Measurements from ENCODE around the gene PTDSS2.

GRCh38 chr11:408154-409007, 41.7 kb upstream of the PTDSS2 start:
- no peak for TF ChIP-seq CTCF (CRISPR knock-in tag; IDR thresholded peaks at IDR 0.05)
- TF ChIP-seq, protein P1, sequence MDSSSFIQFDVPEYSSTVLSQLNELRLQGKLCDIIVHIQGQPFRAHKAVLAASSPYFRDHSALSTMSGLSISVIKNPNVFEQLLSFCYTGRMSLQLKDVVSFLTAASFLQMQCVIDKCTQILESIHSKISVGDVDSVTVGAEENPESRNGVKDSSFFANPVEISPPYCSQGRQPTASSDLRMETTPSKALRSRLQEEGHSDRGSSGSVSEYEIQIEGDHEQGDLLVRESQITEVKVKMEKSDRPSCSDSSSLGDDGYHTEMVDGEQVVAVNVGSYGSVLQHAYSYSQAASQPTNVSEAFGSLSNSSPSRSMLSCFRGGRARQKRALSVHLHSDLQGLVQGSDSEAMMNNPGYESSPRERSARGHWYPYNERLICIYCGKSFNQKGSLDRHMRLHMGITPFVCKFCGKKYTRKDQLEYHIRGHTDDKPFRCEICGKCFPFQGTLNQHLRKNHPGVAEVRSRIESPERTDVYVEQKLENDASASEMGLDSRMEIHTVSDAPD (CRISPR knock-in tag; IDR thresholded peaks at IDR 0.05), result no peak
